ENCODE results near the gene MIGA1.

Gene MIGA1

GRCh38 chr1:77858725-77859124, 79.3 kb downstream of the MIGA1 start:
- H2BK15ac ChIP-seq (ENCODE audit: low read depth, poor library complexity, severe bottlenecking): no peak overlapping the region
- H3K36me3 ChIP-seq (ENCODE audit: control insufficient read depth in 1 of 2, insufficient read depth in 2 of 2, low read depth in 1 of 2, low read length in 2 of 2): peaks cover 5 to 33% of the 10 kb centered on the region in 2 experiments
- H2BK5ac ChIP-seq (ENCODE audit: low read depth, low read length, poor library complexity, severe bottlenecking): no peak overlapping the region
- no peak overlapping the region for H4K91ac ChIP-seq (ENCODE audit: low read length)
- H3K27ac ChIP-seq (ENCODE audit: low read length, poor library complexity, severe bottlenecking): no peak overlapping the region
- no peak overlapping the region for H4K8ac ChIP-seq (ENCODE audit: low read length)
- no peaks in the 10 kb centered on the region for H3K27me3 ChIP-seq (ENCODE audit: control insufficient read depth in 1 of 2, insufficient read depth in 1 of 2, low read length in 2 of 2)
- no peak overlapping the region for H3K9ac ChIP-seq (ENCODE audit: low read length)
- no peak overlapping the region for H2AK5ac ChIP-seq (ENCODE audit: low read length, severe bottlenecking)
- no peak overlapping the region for H3K4me2 ChIP-seq (ENCODE audit: low read length, poor library complexity, severe bottlenecking)
- no peak overlapping the region for H3K18ac ChIP-seq (ENCODE audit: low read depth in 1 of 2, low read length in 2 of 2)
- H2BK120ac ChIP-seq (ENCODE audit: low read depth, low read length): no peak overlapping the region
- DNase-seq: no peak
- H3K23ac ChIP-seq (ENCODE audit: low read length in 2 of 2): no peak overlapping the region
- no peak overlapping the region for H2AFZ ChIP-seq (ENCODE audit: low read depth, low read length)
- no peak overlapping the region for H2BK12ac ChIP-seq (ENCODE audit: low read length in 2 of 2)
- peaks cover 9% of the 10 kb centered on the region for H3K79me1 ChIP-seq (replicated peaks; ENCODE audit: low read length, poor library complexity, severe bottlenecking)
- H3K14ac ChIP-seq (ENCODE audit: low read length in 2 of 2): no peak overlapping the region
- H3K9me3 ChIP-seq (ENCODE audit: control insufficient read depth, low read length): peaks cover 14% of the 10 kb centered on the region
- H3K4ac ChIP-seq (ENCODE audit: low read depth in 1 of 2, low read length in 2 of 2): no peak overlapping the region
- WGBS: 95% methylated on average over 3 of the region's 3 CpGs
- no peak overlapping the region for H3K4me3 ChIP-seq (ENCODE audit: insufficient read depth in 1 of 2, low read depth in 1 of 2, low read length in 2 of 2)
- no peaks in the 10 kb centered on the region for H3K4me1 ChIP-seq (ENCODE audit: control insufficient read depth, insufficient read depth, low read depth, low read length)

GRCh38 chr1:77859248-77859647, 79.8 kb downstream of the MIGA1 start:
- no peaks in the 10 kb centered on the region for H3K4me1 ChIP-seq (ENCODE audit: control insufficient read depth, insufficient read depth, low read depth, low read length)
- H2BK120ac ChIP-seq (ENCODE audit: low read depth, low read length): no peak overlapping the region
- H3K79me1 ChIP-seq (replicated peaks; ENCODE audit: low read length, poor library complexity, severe bottlenecking): peaks cover 8% of the 10 kb centered on the region
- no peaks in the 10 kb centered on the region for H3K27me3 ChIP-seq (ENCODE audit: control insufficient read depth in 1 of 2, insufficient read depth in 1 of 2, low read length in 2 of 2)
- no peak overlapping the region for H2BK5ac ChIP-seq (ENCODE audit: low read depth, low read length, poor library complexity, severe bottlenecking)
- H3K9ac ChIP-seq (ENCODE audit: low read length): no peak overlapping the region
- H2BK12ac ChIP-seq (ENCODE audit: low read length in 2 of 2): no peak overlapping the region
- H3K9me3 ChIP-seq (ENCODE audit: control insufficient read depth, low read length): peaks cover 14% of the 10 kb centered on the region
- no peak overlapping the region for H4K8ac ChIP-seq (ENCODE audit: low read length)
- peaks cover 5 to 28% of the 10 kb centered on the region in 2 experiments for H3K36me3 ChIP-seq (ENCODE audit: control insufficient read depth in 1 of 2, insufficient read depth in 2 of 2, low read depth in 1 of 2, low read length in 2 of 2)
- no peak overlapping the region for H3K4ac ChIP-seq (ENCODE audit: low read depth in 1 of 2, low read length in 2 of 2)
- no peak overlapping the region for H3K18ac ChIP-seq (ENCODE audit: low read depth in 1 of 2, low read length in 2 of 2)
- H3K4me2 ChIP-seq (ENCODE audit: low read length, poor library complexity, severe bottlenecking): no peak overlapping the region
- H3K14ac ChIP-seq (ENCODE audit: low read length in 2 of 2): no peak overlapping the region
- no peak overlapping the region for H4K91ac ChIP-seq (ENCODE audit: low read length)
- WGBS: 100% methylated on average over 1 of the region's 2 CpGs
- no peak overlapping the region for H2AK5ac ChIP-seq (ENCODE audit: low read length, severe bottlenecking)
- no peak overlapping the region for H2AFZ ChIP-seq (ENCODE audit: low read depth, low read length)
- H3K27ac ChIP-seq (ENCODE audit: low read length, poor library complexity, severe bottlenecking): no peak overlapping the region
- H2BK15ac ChIP-seq (ENCODE audit: low read depth, poor library complexity, severe bottlenecking): no peak overlapping the region
- H3K4me3 ChIP-seq (ENCODE audit: insufficient read depth in 1 of 2, low read depth in 1 of 2, low read length in 2 of 2): no peak overlapping the region
- no peak for DNase-seq
- H3K23ac ChIP-seq (ENCODE audit: low read length in 2 of 2): no peak overlapping the region

- H4K8ac ChIP-seq (ENCODE audit: low read length): no peak overlapping the region
- H3K4ac ChIP-seq (ENCODE audit: low read depth in 1 of 2, low read length in 2 of 2): no peak overlapping the region
- H3K14ac ChIP-seq (ENCODE audit: low read length in 2 of 2): no peak overlapping the region
- H3K27ac ChIP-seq (ENCODE audit: low read length, poor library complexity, severe bottlenecking): no peak overlapping the region
- WGBS: 83% methylated on average over 4 of the region's 4 CpGs
- peaks cover 2% of the 10 kb centered on the region for H3K79me1 ChIP-seq (replicated peaks; ENCODE audit: low read length, poor library complexity, severe bottlenecking)
- H3K4me2 ChIP-seq (ENCODE audit: low read length, poor library complexity, severe bottlenecking): no peak overlapping the region
- H4K91ac ChIP-seq (ENCODE audit: low read length): no peak overlapping the region
- no peak overlapping the region for H3K9ac ChIP-seq (ENCODE audit: low read length)
- no peak overlapping the region for H2BK12ac ChIP-seq (ENCODE audit: low read length in 2 of 2)
- H2BK5ac ChIP-seq (ENCODE audit: low read depth, low read length, poor library complexity, severe bottlenecking): no peak overlapping the region
- H2BK15ac ChIP-seq (ENCODE audit: low read depth, poor library complexity, severe bottlenecking): no peak overlapping the region
- peaks cover 2% of the 10 kb centered on the region for H3K4me1 ChIP-seq (ENCODE audit: control insufficient read depth, insufficient read depth, low read depth, low read length)
- H3K9me3 ChIP-seq (ENCODE audit: control insufficient read depth, low read length): no peaks in the 10 kb centered on the region
- no peak overlapping the region for H2BK120ac ChIP-seq (ENCODE audit: low read depth, low read length)
- no peak overlapping the region for H3K23ac ChIP-seq (ENCODE audit: low read length in 2 of 2)
- H2AK5ac ChIP-seq (ENCODE audit: low read length, severe bottlenecking): no peak overlapping the region
- DNase-seq: no peak
- H3K27me3 ChIP-seq (ENCODE audit: control insufficient read depth in 1 of 2, insufficient read depth in 1 of 2, low read length in 2 of 2): no peaks in the 10 kb centered on the region
- H3K4me3 ChIP-seq (ENCODE audit: insufficient read depth in 1 of 2, low read depth in 1 of 2, low read length in 2 of 2): no peak overlapping the region
- H3K18ac ChIP-seq (ENCODE audit: low read depth in 1 of 2, low read length in 2 of 2): no peak overlapping the region
- H3K36me3 ChIP-seq (ENCODE audit: control insufficient read depth in 1 of 2, insufficient read depth in 2 of 2, low read depth in 1 of 2, low read length in 2 of 2): peaks cover 5 to 41% of the 10 kb centered on the region in 2 experiments
- no peak overlapping the region for H2AFZ ChIP-seq (ENCODE audit: low read depth, low read length)
These were observed 86.8 kb downstream of the MIGA1 start for GRCh38 chr1:77866296-77866695.

- WGBS: no CpG with 5 or more reads among the region's 1 CpG
- no peak overlapping the region for H3K4me2 ChIP-seq (ENCODE audit: low read length, poor library complexity, severe bottlenecking)
These were observed 93.2 kb downstream of the MIGA1 start for GRCh38 chr1:77872645-77873044.

More at GRCh38 chr1:77872645-77873044, 93.2 kb downstream of the MIGA1 start:
- H2BK5ac ChIP-seq (ENCODE audit: low read depth, low read length, poor library complexity, severe bottlenecking): no peak overlapping the region
- H3K4ac ChIP-seq (ENCODE audit: low read depth in 1 of 2, low read length in 2 of 2): no peak overlapping the region
- no peaks in the 10 kb centered on the region for H3K4me1 ChIP-seq (ENCODE audit: control insufficient read depth, insufficient read depth, low read depth, low read length)
- H3K18ac ChIP-seq (ENCODE audit: low read depth in 1 of 2, low read length in 2 of 2): no peak overlapping the region
- H2BK15ac ChIP-seq (ENCODE audit: low read depth, poor library complexity, severe bottlenecking): no peak overlapping the region
- no peaks in the 10 kb centered on the region for H3K9me3 ChIP-seq (ENCODE audit: control insufficient read depth, low read length)
- no peak overlapping the region for H3K9ac ChIP-seq (ENCODE audit: low read length)
- H4K91ac ChIP-seq (ENCODE audit: low read length): no peak overlapping the region
- H4K8ac ChIP-seq (ENCODE audit: low read length): no peak overlapping the region
- no peak overlapping the region for H2BK12ac ChIP-seq (ENCODE audit: low read length in 2 of 2)
- no peak for DNase-seq
- no peak overlapping the region for H2AFZ ChIP-seq (ENCODE audit: low read depth, low read length)
- no peak overlapping the region for H2AK5ac ChIP-seq (ENCODE audit: low read length, severe bottlenecking)
- peaks cover 0 to 25% of the 10 kb centered on the region in 2 experiments for H3K36me3 ChIP-seq (ENCODE audit: control insufficient read depth in 1 of 2, insufficient read depth in 2 of 2, low read depth in 1 of 2, low read length in 2 of 2)
- no peak overlapping the region for H3K27ac ChIP-seq (ENCODE audit: low read length, poor library complexity, severe bottlenecking)
- H3K79me1 ChIP-seq (replicated peaks; ENCODE audit: low read length, poor library complexity, severe bottlenecking): peaks cover 3% of the 10 kb centered on the region
- H3K23ac ChIP-seq (ENCODE audit: low read length in 2 of 2): no peak overlapping the region
- H3K27me3 ChIP-seq (ENCODE audit: control insufficient read depth in 1 of 2, insufficient read depth in 1 of 2, low read length in 2 of 2): no peaks in the 10 kb centered on the region
- no peak overlapping the region for H3K4me3 ChIP-seq (ENCODE audit: insufficient read depth in 1 of 2, low read depth in 1 of 2, low read length in 2 of 2)
- no peak overlapping the region for H2BK120ac ChIP-seq (ENCODE audit: low read depth, low read length)
- H3K14ac ChIP-seq (ENCODE audit: low read length in 2 of 2): no peak overlapping the region

All from mesenchymal stem cell (in vitro differentiated cells and primary cell).